T-helper 2 cell treated with Interferon-gamma antibody and Interleukin-4, amounts not matched to agents 100 ng/mL and 5 ng/mL, for 36 hours (primary cell): Measurements from ENCODE around the gene RAPGEF3. TPM values are rescaled to one million over a fixed set of nuclear protein-coding genes. Genes with fewer than 3 reads are reported as not detected.

Experiments
- intact Hi-C: fragments of 100-400 bp; cut with micrococcal nuclease; formaldehyde crosslinking; loops from one replicate; pipeline ENCODE4 v1.15.1; 2023
- total RNA-seq: library from RNA; stranded (reverse); gene quantifications from 2 replicates; pipeline ENCODE4 v1.2.3, GENCODE V29; 2022

Gene RAPGEF3
- total RNA-seq, 1 donor from 2014 or later, result 0.20 TPM

- intact Hi-C loops, result no loop called here
Measured at GRCh38 chr12:47777151-47777550, 18.5 kb upstream of the RAPGEF3 start.

- intact Hi-C loops, result no loop called here
Measured at GRCh38 chr12:47776471-47777143, 17.9 kb upstream of the RAPGEF3 start.

- intact Hi-C loops, result loop anchor here (2.0 kb wide), 1 partner anchor 69 kb away; the partner anchor contains the start of gene RPAP3
Measured at GRCh38 chr12:47775100-47775911, 16.6 kb upstream of the RAPGEF3 start.

- intact Hi-C loops, result loop anchor here (2.0 kb wide), 1 partner anchor 68 kb away; the partner anchor contains the start of gene RPAP3
Measured at GRCh38 chr12:47774663-47775062, 16.0 kb upstream of the RAPGEF3 start.

GRCh38 chr12:47773858-47774580 is 15.3 kb upstream of the RAPGEF3 start:
- intact Hi-C loops, result loop anchor here (2.0 kb wide), 2 partner anchors 39 to 67 kb away; partner anchors contain the start of gene RPAP3

GRCh38 chr12:47773062-47773857 is 14.6 kb upstream of the RAPGEF3 start, which contains the start of gene SLC48A1:
Gene SLC48A1, plus strand, starts transcription at chr12:47773238. Its CDS starts 67 bp downstream, at chr12:47773305.
- intact Hi-C loops, result loop anchor here (2.0 kb wide), 1 partner anchor 40 kb away; no protein-coding TSS in a partner anchor

GRCh38 chr12:47772738-47773061 is 14.0 kb upstream of the RAPGEF3 start:
- intact Hi-C loops, result loop anchor here (2.0 kb wide), 1 partner anchor 40 kb away; no protein-coding TSS in a partner anchor

- intact Hi-C loops, result loop anchor here (2.0 kb wide), 1 partner anchor 41 kb away; no protein-coding TSS in a partner anchor
Measured at GRCh38 chr12:47772094-47772660, 13.5 kb upstream of the RAPGEF3 start.

GRCh38 chr12:47771304-47771703 is 12.6 kb upstream of the RAPGEF3 start:
- intact Hi-C loops, result no loop called here

GRCh38 chr12:47770086-47770726 is 11.5 kb upstream of the RAPGEF3 start:
- intact Hi-C loops, result no loop called here

- intact Hi-C loops, result loop anchor here (5.0 kb wide), 1 partner anchor 117 kb away; no protein-coding TSS in a partner anchor
Measured at GRCh38 chr12:47769234-47770085, 10.8 kb upstream of the RAPGEF3 start.

GRCh38 chr12:47768323-47768811 is 9.7 kb upstream of the RAPGEF3 start:
- intact Hi-C loops, result loop anchor here (5.0 kb wide), 1 partner anchor 116 kb away; no protein-coding TSS in a partner anchor

- intact Hi-C loops, result loop anchor here (1.0 to 5.0 kb wide), 3 partner anchors 25 to 115 kb away; no protein-coding TSS in a partner anchor
Measured at GRCh38 chr12:47767216-47767724, 8.6 kb upstream of the RAPGEF3 start.

GRCh38 chr12:47766502-47767215 is 8.0 kb upstream of the RAPGEF3 start:
- intact Hi-C loops, result loop anchor here (1.0 to 5.0 kb wide), 3 partner anchors 24 to 114 kb away; no protein-coding TSS in a partner anchor

GRCh38 chr12:47763481-47764346 is 5.0 kb upstream of the RAPGEF3 start:
- intact Hi-C loops, result no loop called here

GRCh38 chr12:47762850-47763465 is 4.3 kb upstream of the RAPGEF3 start:
- intact Hi-C loops, result no loop called here
